ENCODE results near the gene MTX1. TPM values are rescaled to one million over a fixed set of nuclear protein-coding genes. Genes with fewer than 3 reads are reported as not detected.

The MTX1 gene
- polyA plus RNA-seq, 4 donors, result 38.8 to 50.3 (median 42.0) TPM

GRCh38 chr1:155255243-155256007 is 46.9 kb downstream of the MTX1 start, which contains the start of gene ENTREP3:
Gene ENTREP3 (minus strand): TSS chr1:155255483. CDS start chr1:155254877, 606 bp downstream.
- DNase-seq (ENCODE audit: low read depth in 4 of 4, low spot score in 3 of 4), result peak in 2 of 4 donors; percentile 74 to 79

GRCh38 chr1:155256058-155256852 is 47.8 kb downstream of the MTX1 start:
- no peak for DNase-seq (ENCODE audit: low read depth in 4 of 4, low spot score in 3 of 4)

- DNase-seq (ENCODE audit: low read depth in 4 of 4, low spot score in 3 of 4), result no peak
Measured at GRCh38 chr1:155260276-155260675, 51.8 kb downstream of the MTX1 start.

GRCh38 chr1:155261493-155261851 is 53.0 kb downstream of the MTX1 start:
- no peak for DNase-seq (ENCODE audit: low read depth in 4 of 4, low spot score in 3 of 4)

- peak in 3 of 4 donors; percentile 95 to 96 (median 95) for DNase-seq (ENCODE audit: low read depth in 4 of 4, low spot score in 3 of 4)
Measured at GRCh38 chr1:155261852-155262673, 53.6 kb downstream of the MTX1 start, which contains the start of gene SCAMP3. Gene SCAMP3 (minus strand): TSS chr1:155262360. CDS start chr1:155262151, 209 bp downstream.

GRCh38 chr1:155263067-155263466 is 54.6 kb downstream of the MTX1 start:
- DNase-seq (ENCODE audit: low read depth in 4 of 4, low spot score in 3 of 4), result no peak

Other genes starting within 250 kb of the MTX1 start
- 10 to 100 TPM; 46.9 to 52.2 (median 50.7) TPM for gene PYGO2, start 246.9 kb upstream of the MTX1 start, polyA plus RNA-seq (ENCODE audit: insufficient read length in 4 of 4)
- 10 to 100 TPM; 87.1 to 89.4 (median 88.0) TPM for gene SHC1, start 237.9 kb upstream of the MTX1 start, polyA plus RNA-seq (ENCODE audit: insufficient read length in 4 of 4)
- gene CKS1B, start 234.0 kb upstream of the MTX1 start, polyA plus RNA-seq (ENCODE audit: insufficient read length in 4 of 4), result 100 to 1,000 TPM in 2 of 4 donors, 10 to 100 TPM in 2; 89.4 to 103 (median 100) TPM
- gene FLAD1, start 225.4 kb upstream of the MTX1 start, polyA plus RNA-seq (ENCODE audit: insufficient read length in 4 of 4), result 10 to 100 TPM; 29.7 to 31.6 (median 30.8) TPM
- gene LENEP, start 215.1 kb upstream of the MTX1 start, polyA plus RNA-seq (ENCODE audit: insufficient read length in 4 of 4), result under 1 TPM; 0.26 to 0.43 (median 0.34) TPM
- 10 to 100 TPM; 13.0 to 17.4 (median 14.4) TPM for gene ZBTB7B, start 205.9 kb upstream of the MTX1 start, polyA plus RNA-seq (ENCODE audit: insufficient read length in 4 of 4)
- gene DCST2, start 174.9 kb upstream of the MTX1 start, polyA plus RNA-seq (ENCODE audit: insufficient read length in 4 of 4), result 1 to 10 TPM; 1.6 to 2.1 (median 1.8) TPM
- gene DCST1, start 174.9 kb upstream of the MTX1 start, polyA plus RNA-seq (ENCODE audit: insufficient read length in 4 of 4), result under 1 TPM; 0.19 to 0.31 (median 0.28) TPM
- gene ADAM15, start 157.4 kb upstream of the MTX1 start, polyA plus RNA-seq (ENCODE audit: insufficient read length in 4 of 4), result 10 to 100 TPM; 42.9 to 63.4 (median 44.4) TPM
- gene EFNA4, start 145.0 kb upstream of the MTX1 start, polyA plus RNA-seq (ENCODE audit: insufficient read length in 4 of 4), result 10 to 100 TPM; 18.5 to 22.9 (median 21.4) TPM
- 1 to 10 TPM; 6.0 to 7.9 (median 7.1) TPM for gene EFNA3, start 129.9 kb upstream of the MTX1 start, polyA plus RNA-seq (ENCODE audit: insufficient read length in 4 of 4)
- gene EFNA1, start 80.8 kb upstream of the MTX1 start, polyA plus RNA-seq (ENCODE audit: insufficient read length in 4 of 4), result 10 to 100 TPM; 67.0 to 75.7 (median 72.2) TPM
- gene SLC50A1, start 72.8 kb upstream of the MTX1 start, polyA plus RNA-seq (ENCODE audit: insufficient read length in 4 of 4), result 10 to 100 TPM; 52.7 to 63.7 (median 58.5) TPM
- gene DPM3, start 68.2 kb upstream of the MTX1 start, polyA plus RNA-seq (ENCODE audit: insufficient read length in 4 of 4), result 10 to 100 TPM; 31.8 to 57.2 (median 36.6) TPM
- gene KRTCAP2, start 35.4 kb upstream of the MTX1 start, polyA plus RNA-seq (ENCODE audit: insufficient read length in 4 of 4), result 100 to 1,000 TPM; 137 to 177 (median 153) TPM
- gene TRIM46, start 34.8 kb upstream of the MTX1 start, polyA plus RNA-seq (ENCODE audit: insufficient read length in 4 of 4), result 1 to 10 TPM; 2.7 to 4.1 (median 3.2) TPM
- 10 to 100 TPM; 28.1 to 41.7 (median 33.4) TPM for gene THBS3, start 798 bp upstream of the MTX1 start, polyA plus RNA-seq (ENCODE audit: insufficient read length in 4 of 4)
- 10 to 100 TPM; 20.8 to 32.3 (median 24.8) TPM for gene ENTREP3, start 46.8 kb downstream of the MTX1 start, polyA plus RNA-seq (ENCODE audit: insufficient read length in 4 of 4)
- gene SCAMP3, start 53.7 kb downstream of the MTX1 start, polyA plus RNA-seq (ENCODE audit: insufficient read length in 4 of 4), result 10 to 100 TPM; 59.7 to 64.7 (median 60.8) TPM
- gene CLK2, start 64.8 kb downstream of the MTX1 start, polyA plus RNA-seq (ENCODE audit: insufficient read length in 4 of 4), result 10 to 100 TPM; 71.1 to 81.1 (median 75.7) TPM
- gene HCN3, start 68.8 kb downstream of the MTX1 start, polyA plus RNA-seq (ENCODE audit: insufficient read length in 4 of 4), result 10 to 100 TPM in 1 of 4 donors, 1 to 10 TPM in 3; 9.4 to 11.2 (median 9.7) TPM
- gene PKLR, start 92.7 kb downstream of the MTX1 start, polyA plus RNA-seq (ENCODE audit: insufficient read length in 4 of 4), result 10 to 100 TPM in 1 of 4 donors, 1 to 10 TPM in 3; 6.3 to 11.7 (median 8.5) TPM
- gene FDPS, start 100.2 kb downstream of the MTX1 start, polyA plus RNA-seq (ENCODE audit: insufficient read length in 4 of 4), result 100 to 1,000 TPM; 164 to 181 (median 167) TPM
- 10 to 100 TPM; 35.5 to 44.1 (median 36.6) TPM for gene RUSC1, start 112.2 kb downstream of the MTX1 start, polyA plus RNA-seq (ENCODE audit: insufficient read length in 4 of 4)

Measured in right renal pelvis (tissue), 4 donors.